ENCODE measurements around the gene ODF4.

DNA sequence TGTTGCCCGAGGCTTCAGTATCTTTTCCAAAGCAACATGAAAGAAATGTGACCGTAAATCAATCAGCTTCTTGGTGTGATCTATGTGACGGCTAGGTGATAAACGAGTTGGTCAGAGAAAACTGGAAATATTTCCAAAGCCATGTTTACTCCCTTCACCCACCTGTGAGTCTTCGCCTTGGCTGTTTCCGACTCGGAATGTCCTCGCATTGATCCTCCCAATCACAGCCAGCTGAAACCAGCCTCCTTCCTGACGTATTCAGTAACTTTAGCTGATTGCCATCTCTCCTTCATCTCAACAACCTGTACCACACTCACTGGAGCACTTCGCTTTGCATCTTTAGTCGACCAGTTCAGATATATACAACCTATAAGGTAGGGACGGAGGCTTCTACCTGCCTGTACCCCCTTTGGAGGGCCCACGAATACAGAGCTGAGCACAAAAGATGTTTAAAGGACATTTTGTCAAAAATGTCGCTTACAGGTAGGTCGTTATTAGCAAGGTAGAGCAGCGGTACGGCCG is 36.2 kb downstream of the ODF4 start:
- TF ChIP-seq, protein P1, sequence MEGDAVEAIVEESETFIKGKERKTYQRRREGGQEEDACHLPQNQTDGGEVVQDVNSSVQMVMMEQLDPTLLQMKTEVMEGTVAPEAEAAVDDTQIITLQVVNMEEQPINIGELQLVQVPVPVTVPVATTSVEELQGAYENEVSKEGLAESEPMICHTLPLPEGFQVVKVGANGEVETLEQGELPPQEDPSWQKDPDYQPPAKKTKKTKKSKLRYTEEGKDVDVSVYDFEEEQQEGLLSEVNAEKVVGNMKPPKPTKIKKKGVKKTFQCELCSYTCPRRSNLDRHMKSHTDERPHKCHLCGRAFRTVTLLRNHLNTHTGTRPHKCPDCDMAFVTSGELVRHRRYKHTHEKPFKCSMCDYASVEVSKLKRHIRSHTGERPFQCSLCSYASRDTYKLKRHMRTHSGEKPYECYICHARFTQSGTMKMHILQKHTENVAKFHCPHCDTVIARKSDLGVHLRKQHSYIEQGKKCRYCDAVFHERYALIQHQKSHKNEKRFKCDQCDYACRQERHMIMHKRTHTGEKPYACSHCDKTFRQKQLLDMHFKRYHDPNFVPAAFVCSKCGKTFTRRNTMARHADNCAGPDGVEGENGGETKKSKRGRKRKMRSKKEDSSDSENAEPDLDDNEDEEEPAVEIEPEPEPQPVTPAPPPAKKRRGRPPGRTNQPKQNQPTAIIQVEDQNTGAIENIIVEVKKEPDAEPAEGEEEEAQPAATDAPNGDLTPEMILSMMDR (IDR thresholded peaks at IDR 0.05), result no peak
- no peak for TF ChIP-seq POLR2A (IDR thresholded peaks at IDR 0.05)
